Activated CD4-positive, CD25-positive, alpha-beta regulatory T cell treated with anti-CD3 and anti-CD28 coated beads, Interleukin-2, amount 50 U/mL, for 16 hours (primary cell): ENCODE data around the gene GLI1.
"Not testable (repeated sequence)": the region's sequence is repeated elsewhere in the genome, so short reads cannot be mapped to it uniquely, and the experiment has no call there.

Experiments used
- DNase-seq: peaks from one replicate; pipeline ENCODE4 v3.0.0-alpha.2; 2020; ENCODE audit warnings: low read depth, low spot score

Gene GLI1

GRCh38 chr12:57496822-57497221 lies 37.2 kb downstream of the GLI1 start:
- no peak for DNase-seq

DNA sequence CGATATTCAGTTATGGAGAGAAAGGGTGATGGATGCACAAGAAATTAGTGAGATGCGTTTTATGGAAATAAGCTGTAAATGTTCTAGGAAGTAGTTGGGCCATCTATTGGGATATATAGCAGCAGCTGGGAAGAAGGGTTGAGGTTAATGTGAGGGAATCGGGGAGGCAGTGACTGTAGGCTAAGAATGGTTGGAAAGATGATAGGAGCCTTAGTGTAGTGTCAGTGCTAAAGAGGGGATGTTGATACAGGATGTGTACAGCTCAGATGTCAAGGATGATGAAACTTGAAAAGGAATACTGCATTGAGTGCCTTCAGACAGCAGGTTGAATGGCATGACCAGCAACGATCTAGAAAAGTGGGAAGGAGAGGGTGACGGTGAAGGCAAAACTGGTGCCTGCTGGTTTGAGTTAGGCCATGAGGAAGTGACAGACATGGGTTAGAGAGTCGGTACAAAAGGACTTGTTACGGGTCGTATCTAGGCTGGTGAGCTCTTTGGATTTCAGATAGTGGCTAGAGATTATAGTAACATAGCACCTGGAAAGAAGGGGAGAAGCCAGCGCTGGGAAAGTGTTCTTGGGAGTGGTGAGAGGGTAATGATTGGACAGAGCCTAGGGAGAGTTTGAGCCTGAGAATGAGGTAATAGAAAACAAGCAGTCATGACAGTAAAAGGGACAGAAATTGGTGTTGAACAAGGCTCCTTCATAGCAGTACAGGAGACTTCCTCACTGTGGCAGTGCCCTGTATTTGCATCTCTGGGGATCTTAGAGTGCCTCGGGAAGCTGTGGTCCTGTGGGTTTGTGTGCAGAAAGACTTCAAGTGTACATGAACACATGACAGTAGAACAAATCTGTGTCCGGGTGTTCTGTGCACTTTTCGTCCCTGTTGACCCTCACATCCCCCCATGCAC lies 37.9 kb downstream of the GLI1 start:
- DNase-seq: no peak

DNA sequence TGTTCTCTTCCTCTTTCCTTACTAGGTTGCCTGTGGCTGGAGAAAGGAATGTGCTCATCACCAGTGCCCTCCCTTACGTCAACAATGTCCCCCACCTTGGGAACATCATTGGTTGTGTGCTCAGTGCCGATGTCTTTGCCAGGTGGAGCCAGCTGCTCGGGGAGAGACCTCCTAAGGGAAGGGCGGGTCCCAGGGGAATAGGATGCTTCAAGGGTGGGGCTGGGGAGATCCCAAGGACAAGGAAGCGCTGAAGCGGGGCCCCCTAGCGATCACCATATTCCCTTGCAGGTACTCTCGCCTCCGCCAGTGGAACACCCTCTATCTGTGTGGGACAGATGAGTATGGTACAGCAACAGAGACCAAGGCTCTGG lies 38.5 kb downstream of the GLI1 start:
- no peak for DNase-seq

DNA sequence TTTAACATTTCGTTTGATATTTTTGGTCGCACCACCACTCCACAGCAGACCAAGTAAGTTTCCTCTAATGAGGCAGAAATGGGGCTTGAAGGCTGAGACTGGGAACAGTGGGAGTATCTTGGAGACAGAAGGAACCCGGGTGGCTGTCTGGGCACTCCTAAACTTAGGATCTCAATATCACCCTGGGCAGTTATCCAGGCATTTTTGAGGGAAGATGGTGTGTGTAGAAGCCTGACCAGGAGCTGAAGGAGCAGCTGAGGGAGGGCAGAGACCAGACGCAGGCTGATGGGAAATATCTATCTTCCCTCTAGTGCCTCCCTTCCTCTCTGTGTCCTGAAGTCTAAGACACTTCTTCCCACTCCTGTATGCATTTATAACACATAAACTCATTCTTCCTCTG lies 39.0 kb downstream of the GLI1 start:
- no peak for DNase-seq

DNA sequence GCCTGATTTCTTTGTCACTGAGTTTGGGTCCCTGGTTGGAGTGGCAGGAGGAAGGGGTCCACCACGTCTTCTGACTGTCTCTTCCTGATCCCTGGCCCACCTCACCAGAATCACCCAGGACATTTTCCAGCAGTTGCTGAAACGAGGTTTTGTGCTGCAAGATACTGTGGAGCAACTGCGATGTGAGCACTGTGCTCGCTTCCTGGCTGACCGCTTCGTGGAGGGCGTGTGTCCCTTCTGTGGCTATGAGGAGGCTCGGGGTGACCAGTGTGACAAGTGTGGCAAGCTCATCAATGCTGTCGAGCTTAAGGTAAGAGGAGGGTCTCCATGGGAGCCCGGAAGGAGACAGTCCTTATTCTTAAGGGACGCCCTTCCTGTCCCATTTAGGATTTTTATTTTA lies 40.6 kb downstream of the GLI1 start:
- no peak for DNase-seq

DNA sequence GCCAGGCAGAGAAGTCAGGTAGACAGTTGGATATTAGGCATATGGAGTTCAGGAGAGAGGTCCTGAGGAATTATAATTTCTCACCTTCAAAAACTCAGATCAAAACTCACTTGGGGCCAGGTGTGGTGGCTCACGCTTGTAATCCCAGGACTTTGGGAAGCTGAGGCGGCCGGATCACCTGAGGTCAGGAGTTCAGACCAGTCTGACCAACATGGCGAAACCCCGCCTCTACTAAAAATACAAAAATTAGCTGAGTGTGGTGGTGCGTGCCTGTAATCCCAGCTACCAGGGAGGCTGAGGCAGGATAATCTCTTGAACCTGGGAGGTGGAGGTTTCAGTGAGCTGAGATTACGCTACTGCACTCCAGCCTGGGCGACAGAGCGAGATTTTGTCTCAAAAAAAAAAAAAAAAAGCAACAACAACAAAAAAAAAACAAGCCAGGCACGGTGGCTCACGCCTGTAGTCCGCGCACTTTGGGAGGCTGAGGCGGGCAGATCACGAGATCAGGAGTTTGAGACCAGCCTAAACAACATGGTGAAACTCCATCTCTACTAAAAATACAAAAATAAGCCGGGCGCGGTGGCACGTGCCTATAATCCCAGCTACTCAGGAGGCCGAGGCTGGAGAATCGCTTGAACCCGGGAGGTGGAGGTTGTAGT lies 42.9 kb downstream of the GLI1 start:
- DNase-seq: not testable (repeated sequence)

DNA sequence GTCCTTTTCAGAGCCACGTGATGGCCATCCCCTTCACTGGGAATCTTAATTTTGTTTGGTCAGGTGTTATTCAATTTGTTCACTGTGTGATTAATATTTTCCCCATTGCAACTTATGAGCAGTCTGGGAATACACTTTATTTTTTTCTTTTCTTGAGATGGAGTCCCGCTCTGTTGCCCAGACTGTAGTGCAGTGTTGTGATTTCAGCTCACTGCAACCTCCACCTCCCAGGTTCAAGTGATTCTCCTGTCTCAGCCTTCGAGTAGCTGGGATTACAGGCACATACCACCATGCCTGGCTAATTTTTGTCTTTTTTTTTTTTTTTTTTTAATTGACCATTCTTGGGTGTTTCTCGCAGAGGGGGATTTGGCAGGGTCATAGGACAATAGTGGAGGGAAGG lies 47.0 kb downstream of the GLI1 start:
- DNase-seq: not testable (repeated sequence)

DNA sequence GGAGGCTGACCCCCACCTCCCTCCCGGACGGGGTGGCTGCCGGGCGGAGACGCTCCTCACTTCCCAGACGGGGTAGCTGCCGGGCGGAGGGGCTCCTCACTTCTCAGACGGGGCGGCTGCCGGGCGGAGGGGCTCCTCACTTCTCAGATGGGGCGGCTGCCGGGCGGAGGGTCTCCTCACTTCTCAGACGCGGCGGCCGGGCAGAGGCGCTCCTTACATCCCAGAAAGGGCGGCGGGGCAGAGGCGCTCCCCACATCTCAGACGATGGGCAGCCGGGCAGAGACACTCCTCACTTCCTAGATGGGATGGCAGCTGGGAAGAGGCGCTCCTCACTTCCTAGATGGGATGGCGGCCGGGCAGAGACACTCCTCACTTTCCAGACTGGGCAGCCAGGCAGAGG lies 48.2 kb downstream of the GLI1 start:
- DNase-seq: not testable (repeated sequence)

GRCh38 chr12:57511161-57511560 lies 51.6 kb downstream of the GLI1 start:
- DNase-seq: no peak

DNA sequence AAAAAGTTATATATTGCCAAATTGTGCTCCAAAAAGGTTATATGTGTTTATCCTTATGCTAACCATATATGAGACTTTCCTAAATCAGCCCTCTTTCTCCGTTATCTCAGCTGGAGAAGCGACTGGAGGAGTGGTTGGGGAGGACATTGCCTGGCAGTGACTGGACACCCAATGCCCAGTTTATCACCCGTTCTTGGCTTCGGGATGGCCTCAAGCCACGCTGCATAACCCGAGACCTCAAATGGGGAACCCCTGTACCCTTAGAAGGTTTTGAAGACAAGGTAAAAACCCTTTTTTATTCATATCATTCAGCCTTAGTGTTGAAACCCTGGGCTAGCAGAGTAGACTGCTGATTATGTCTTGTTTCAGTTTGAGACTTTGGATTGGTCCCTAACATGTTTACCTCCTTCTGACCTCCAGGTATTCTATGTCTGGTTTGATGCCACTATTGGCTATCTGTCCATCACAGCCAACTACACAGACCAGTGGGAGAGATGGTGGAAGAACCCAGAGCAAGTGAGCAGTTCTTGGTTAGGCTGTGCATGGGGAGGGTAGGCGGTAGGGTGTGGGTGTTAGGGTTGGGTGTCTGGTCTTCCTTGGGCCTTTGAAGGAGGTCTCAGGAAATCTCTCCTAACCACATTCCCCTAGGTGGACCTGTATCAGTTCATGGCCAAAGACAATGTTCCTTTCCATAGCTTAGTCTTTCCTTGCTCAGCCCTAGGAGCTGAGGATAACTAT lies 52.2 kb downstream of the GLI1 start:
- DNase-seq: no peak

DNA sequence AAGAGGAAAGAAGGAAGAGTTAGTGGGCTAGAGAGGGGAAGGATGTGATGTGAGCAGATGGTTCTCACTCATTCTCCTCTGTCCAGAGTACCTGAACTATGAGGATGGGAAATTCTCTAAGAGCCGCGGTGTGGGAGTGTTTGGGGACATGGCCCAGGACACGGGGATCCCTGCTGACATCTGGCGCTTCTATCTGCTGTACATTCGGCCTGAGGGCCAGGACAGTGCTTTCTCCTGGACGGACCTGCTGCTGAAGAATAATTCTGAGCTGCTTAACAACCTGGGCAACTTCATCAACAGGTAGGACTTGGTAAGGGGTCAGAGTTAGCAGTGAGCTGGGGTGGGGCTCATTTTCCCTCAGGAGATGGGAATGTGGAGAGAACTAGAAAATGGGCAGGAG lies 53.1 kb downstream of the GLI1 start:
- no peak for DNase-seq

DNA sequence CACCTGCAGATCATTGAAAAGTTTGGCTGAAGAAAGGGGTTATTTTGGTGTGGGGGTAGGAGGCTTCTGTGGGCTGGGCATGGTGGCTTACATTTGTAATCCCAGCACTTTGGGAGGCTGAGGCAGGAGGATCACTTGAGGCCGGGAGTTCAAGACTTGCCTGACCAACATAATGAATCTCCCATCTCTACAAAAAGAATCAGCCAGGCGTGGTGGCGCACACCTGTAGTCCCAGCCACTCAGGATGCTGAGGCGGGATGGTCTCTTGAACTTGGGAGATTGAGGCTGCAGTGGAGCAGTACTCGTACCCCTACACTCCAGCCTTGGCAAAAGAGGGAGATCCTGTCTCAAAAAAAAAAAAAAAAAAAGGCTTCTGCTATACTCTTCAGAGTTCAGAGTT lies 53.7 kb downstream of the GLI1 start:
- DNase-seq: no peak

DNA sequence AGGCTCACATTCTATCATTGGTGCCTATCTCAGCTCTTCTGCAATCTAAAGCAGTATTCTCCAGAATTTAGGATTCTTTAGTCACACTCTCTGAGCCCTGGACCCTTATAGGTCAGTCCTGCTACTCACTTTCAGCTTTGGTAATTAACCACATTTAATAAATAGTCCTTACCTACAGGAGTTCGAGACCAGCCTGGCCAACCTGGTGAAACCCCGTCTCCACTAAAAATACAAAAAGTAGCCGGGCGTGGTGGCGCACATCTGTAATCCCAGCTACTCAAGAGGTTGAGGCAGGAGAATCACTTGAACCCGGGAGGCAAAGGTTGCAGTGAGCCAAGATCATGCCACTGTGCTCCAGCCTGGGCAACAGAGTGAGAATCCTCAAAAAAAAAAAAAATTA lies 54.1 kb downstream of the GLI1 start:
- DNase-seq: not testable (repeated sequence)

DNA sequence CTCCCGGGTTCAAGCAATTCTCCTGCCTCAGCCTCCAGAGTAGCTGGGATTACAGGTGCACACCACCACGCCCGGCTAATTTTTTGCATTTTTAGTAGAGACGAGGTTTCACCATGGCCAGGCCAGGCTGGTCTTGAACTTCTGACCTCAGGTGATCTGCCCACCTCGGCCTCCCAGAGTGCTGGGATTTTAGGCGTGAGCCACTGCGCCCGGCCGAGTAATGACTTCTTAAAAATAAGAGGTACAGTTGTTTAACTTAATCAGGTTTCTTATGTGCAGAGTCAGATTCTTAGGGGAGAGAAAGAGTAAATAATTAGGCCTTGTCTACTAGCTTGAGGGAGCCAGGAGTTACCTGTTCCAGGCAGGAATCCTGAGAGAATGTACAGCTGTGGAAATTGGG lies 54.7 kb downstream of the GLI1 start:
- not testable (repeated sequence) for DNase-seq

DNA sequence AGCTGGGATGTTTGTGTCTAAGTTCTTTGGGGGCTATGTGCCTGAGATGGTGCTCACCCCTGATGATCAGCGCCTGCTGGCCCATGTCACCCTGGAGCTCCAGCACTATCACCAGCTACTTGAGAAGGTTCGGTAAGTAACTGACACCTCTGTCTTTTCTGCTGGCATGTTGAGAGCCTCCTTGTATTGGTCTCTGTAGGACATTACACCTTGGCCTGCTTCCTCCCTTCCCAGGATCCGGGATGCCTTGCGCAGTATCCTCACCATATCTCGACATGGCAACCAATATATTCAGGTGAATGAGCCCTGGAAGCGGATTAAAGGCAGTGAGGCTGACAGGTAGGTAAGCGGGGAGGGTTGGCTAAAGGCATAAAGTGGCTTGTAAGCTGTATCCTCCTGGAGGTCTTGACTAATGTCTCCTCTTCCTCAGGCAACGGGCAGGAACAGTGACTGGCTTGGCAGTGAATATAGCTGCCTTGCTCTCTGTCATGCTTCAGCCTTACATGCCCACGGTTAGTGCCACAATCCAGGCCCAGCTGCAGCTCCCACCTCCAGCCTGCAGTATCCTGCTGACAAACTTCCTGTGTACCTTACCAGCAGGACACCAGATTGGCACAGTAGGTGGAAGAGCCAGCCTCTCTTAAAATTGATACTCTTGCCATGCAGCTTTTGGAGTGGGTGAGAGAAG lies 55.3 kb downstream of the GLI1 start:
- no peak for DNase-seq

- no peak for DNase-seq
These were observed 55.9 kb downstream of the GLI1 start for GRCh38 chr12:57515408-57515933.

DNA sequence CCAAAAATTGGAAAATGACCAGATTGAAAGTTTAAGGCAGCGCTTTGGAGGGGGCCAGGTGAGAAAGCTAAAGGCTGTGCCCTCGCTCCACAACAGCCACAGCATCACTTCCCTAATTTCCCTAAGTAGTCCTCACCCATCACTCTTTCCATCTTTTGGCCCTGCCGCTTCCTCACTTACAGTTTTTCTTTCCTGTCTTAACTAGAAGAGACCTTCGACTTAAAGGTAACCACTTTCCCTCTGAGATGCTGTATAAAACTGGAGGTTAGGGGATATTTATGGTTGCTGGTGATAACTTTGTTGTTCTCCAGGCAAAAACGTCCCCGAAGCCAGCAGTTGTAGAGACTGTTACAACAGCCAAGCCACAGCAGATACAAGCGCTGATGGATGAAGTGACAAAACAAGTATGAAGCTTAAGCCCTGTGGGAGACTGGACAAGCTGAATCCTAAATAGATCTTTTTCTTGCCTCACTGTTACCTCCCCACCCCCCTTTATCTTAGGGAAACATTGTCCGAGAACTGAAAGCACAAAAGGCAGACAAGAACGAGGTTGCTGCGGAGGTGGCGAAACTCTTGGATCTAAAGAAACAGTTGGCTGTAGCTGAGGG lies 56.5 kb downstream of the GLI1 start:
- DNase-seq: no peak

GRCh38 chr12:57516617-57517153 lies 57.1 kb downstream of the GLI1 start:
- DNase-seq: no peak

DNA sequence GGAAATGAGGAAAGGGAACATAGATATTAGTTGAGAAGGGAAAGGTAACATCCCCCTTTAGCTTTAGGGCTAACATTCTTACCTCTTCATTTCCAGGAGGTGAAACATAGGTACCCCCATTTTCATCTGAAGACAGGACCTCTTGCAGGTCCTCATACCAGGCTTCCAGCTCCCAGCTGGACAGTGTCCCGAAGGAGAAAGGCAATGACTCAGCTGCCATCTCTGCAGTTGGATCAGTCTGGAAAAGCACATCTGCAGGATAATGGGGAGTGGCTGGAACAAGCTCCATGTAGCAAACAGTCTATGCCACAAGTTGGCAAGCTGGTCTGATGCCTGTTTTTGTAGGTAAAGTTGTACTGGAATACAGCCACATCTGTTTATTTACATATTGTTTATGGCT lies 57.6 kb downstream of the GLI1 start:
- no peak for DNase-seq

DNA sequence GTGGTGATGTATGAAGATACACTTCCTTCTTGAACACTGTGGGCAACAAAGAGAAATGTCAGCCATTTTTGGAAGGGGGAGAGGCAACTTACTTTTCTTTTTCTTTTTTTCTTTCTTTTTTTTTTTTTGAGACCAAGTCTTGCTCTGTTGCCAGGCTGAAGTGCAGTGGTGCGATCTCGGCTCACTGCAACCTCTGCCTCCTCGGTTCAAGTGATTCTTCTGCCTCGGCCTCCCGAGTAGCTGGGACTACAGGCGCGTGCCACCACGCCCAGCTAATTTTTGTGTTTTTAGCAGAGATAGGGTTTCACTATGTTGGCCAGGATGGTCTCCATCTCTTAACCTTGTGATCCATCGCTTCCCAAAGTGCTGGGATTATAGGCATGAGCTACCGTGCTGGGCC lies 58.1 kb downstream of the GLI1 start:
- not testable (repeated sequence) for DNase-seq
